PC-9 (cell line): ENCODE measurements around the gene SNX27. TPM values are rescaled to one million over a fixed set of nuclear protein-coding genes. Genes with fewer than 3 reads are reported as not detected.

ENCODE experiments used
- BruUV-seq: library from RNA; stranded (reverse); fragments of 400-500 nt; replicated peaks from 2 replicates; lab custom pipeline; 2021; lab: Mats Ljungman, UMichigan
- CTCF ChIA-PET: fragments of 300-600 bp; sonication (Branson Sonifier 250); formaldehyde crosslinking; loops from one replicate; lab custom pipeline; 2022; ENCODE audit warnings: antibody characterized with exemption; lab: Charles Lee
- POLR2A ChIA-PET: fragments of 300-600 bp; sonication (Branson Sonifier 250); formaldehyde crosslinking; loops from one replicate; lab custom pipeline; 2022; ENCODE audit warnings: antibody characterized with exemption; ENCODE audit not compliant: unreplicated experiment; lab: Charles Lee
- DNase-seq, 2 experiments: peaks; one replicate each; pipeline versions ENCODE4 v3.0.0 to v3.0.0-alpha.2; 2015 to 2022; ENCODE audit warnings: mixed read lengths in 1 of 2
- H2AFZ ChIP-seq: fragments of 200-600 bp; sonication (generic); 2 replicates; pipeline ENCODE4 v1.8.1; 2017; ENCODE audit warnings: antibody characterized with exemption
- H3F3A ChIP-seq: fragments of 200-600 bp; sonication (generic); 2 replicates; pipeline ENCODE4 v1.8.1; 2017; ENCODE audit warnings: antibody characterized with exemption, mild to moderate bottlenecking, low read depth; ENCODE audit not compliant: insufficient read depth
- H3K27ac ChIP-seq: fragments of 200-600 bp; sonication (generic); 2 replicates; pipeline ENCODE4 v1.6.1; 2016; ENCODE audit warnings: mixed run types
- H3K27me3 ChIP-seq: fragments of 200-600 bp; sonication (generic); 2 replicates; pipeline ENCODE4 v1.6.1; 2016; ENCODE audit warnings: low read depth, mixed run types; ENCODE audit not compliant: insufficient read depth
- H3K36me3 ChIP-seq: fragments of 200-600 bp; sonication (generic); 2 replicates; pipeline ENCODE4 v1.6.1; 2016; ENCODE audit warnings: low read depth, mixed run types
- H3K4me1 ChIP-seq: fragments of 200-600 bp; sonication (generic); replicated peaks from 2 replicates; pipeline ENCODE4 v1.6.1; 2016; ENCODE audit warnings: mixed run types; ENCODE audit not compliant: insufficient read depth
- H3K4me2 ChIP-seq: fragments of 200-600 bp; sonication (generic); 2 replicates; pipeline ENCODE4 v1.6.1; 2017; ENCODE audit warnings: mixed run types
- H3K4me3 ChIP-seq: fragments of 200-600 bp; sonication (generic); 2 replicates; pipeline ENCODE4 v1.6.1; 2016; ENCODE audit warnings: mixed run types
- H3K79me2 ChIP-seq: fragments of 200-600 bp; sonication (generic); 2 replicates; pipeline ENCODE4 v1.6.1; 2017; ENCODE audit warnings: low read depth, mixed run types
- H3K9me2 ChIP-seq: fragments of 200-600 bp; sonication (generic); 2 replicates; pipeline ENCODE4 v1.8.1; 2017; ENCODE audit warnings: mild to moderate bottlenecking; ENCODE audit not compliant: insufficient read depth
- H3K9me3 ChIP-seq: fragments of 200-600 bp; sonication (generic); 2 replicates; pipeline ENCODE4 v1.8.1; 2016; ENCODE audit warnings: low read depth; ENCODE audit not compliant: insufficient read depth
- H4K20me1 ChIP-seq: fragments of 200-600 bp; sonication (generic); 2 replicates; pipeline ENCODE4 v1.8.1; 2017; ENCODE audit not compliant: insufficient read depth
- EZH2 ChIP-seq: fragments of 200-600 bp; sonication (generic); IDR thresholded peaks from 2 replicates; pipeline ENCODE4 v1.8.0; 2017; ENCODE audit warnings: antibody characterized with exemption, low read depth
- intact Hi-C: fragments of 100-400 bp; cut with micrococcal nuclease; formaldehyde crosslinking; loops from one replicate; pipeline ENCODE4 v1.10.0; 2022; ENCODE audit not compliant: unreplicated experiment
- total RNA-seq: library from RNA; stranded (reverse); gene quantifications from 2 replicates; pipeline ENCODE4 v1.2.3, GENCODE V29; 2021
- TF ChIP-seq, protein P1 (sequence below): fragments of 200-600 bp; sonication (generic); conservative IDR thresholded peaks from 2 replicates; pipeline ENCODE4 v1.6.1; 2017; ENCODE audit warnings: mixed run types, antibody characterized with exemption, mild to moderate bottlenecking, moderate library complexity

The SNX27 gene
- total RNA-seq, 1 experiment from 2014 or later = 40.1 TPM

DNA sequence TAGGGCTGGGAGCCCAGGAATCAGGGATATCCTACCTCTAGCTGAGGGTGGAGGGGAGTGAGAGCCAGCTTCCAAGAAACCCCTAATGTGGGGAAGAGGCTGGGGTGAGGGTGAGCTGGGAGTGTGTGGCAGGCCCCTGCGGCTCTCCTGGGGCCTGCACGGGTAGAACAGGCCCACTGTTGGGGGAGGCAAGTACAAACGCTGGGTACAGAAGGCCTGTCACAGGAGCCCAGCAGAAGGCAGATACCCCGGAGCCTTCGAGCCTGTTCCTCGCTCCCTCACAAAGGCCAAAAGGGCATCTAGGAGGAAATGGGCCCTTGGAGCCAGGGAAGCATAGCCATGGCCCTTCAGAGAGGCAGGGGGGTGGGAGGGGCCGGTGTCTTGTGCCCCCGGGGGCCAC is 91.1 kb downstream of the SNX27 start:
- Histone ChIP-seq H3F3A (no peaks in the 10 kb centered on the region), H3K36me3 (no peaks in the 10 kb centered on the region), H3K27me3 (no peaks in the 10 kb centered on the region), H3K9me3 (no peaks in the 10 kb centered on the region), H3K4me1 (no peaks in the 10 kb centered on the region), H3K79me2 (no peaks in the 10 kb centered on the region), H3K27ac (no peak overlapping the region), H3K9me2 (no peaks in the 10 kb centered on the region), H4K20me1 (no peaks in the 10 kb centered on the region), H2AFZ (no peak overlapping the region), H3K4me2 (no peak overlapping the region), H3K4me3 (no peak overlapping the region)
- intact Hi-C loops = no loop called here
- BruUV-seq = no TSS peak
- no peak for DNase-seq
- CTCF ChIA-PET = no interaction called here
- TF ChIP-seq EZH2 = no peak
- TF ChIP-seq, protein P1, sequence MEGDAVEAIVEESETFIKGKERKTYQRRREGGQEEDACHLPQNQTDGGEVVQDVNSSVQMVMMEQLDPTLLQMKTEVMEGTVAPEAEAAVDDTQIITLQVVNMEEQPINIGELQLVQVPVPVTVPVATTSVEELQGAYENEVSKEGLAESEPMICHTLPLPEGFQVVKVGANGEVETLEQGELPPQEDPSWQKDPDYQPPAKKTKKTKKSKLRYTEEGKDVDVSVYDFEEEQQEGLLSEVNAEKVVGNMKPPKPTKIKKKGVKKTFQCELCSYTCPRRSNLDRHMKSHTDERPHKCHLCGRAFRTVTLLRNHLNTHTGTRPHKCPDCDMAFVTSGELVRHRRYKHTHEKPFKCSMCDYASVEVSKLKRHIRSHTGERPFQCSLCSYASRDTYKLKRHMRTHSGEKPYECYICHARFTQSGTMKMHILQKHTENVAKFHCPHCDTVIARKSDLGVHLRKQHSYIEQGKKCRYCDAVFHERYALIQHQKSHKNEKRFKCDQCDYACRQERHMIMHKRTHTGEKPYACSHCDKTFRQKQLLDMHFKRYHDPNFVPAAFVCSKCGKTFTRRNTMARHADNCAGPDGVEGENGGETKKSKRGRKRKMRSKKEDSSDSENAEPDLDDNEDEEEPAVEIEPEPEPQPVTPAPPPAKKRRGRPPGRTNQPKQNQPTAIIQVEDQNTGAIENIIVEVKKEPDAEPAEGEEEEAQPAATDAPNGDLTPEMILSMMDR = no peak
- POLR2A ChIA-PET = no interaction called here

DNA sequence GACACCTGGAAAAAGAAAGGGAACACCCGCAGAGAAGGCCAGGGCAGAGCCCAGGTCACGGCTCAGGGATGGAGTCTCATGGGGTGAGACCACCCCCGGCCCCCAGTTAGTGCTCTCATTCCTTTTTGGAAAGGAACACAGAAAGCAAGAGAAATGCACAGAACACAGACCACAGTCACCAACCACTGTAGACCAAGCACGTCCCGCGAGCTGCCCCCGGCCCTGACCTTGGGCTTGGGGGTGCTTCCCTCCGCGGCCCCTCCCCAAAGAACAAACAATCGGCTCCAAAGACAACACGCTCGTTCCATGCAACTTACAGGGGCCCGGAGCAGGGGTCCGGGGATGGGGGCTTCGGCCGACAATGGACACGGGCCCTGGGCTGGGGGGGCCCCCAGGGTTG is 92.0 kb downstream of the SNX27 start:
- no peak for DNase-seq
- Histone ChIP-seq H3K9me2 (no peaks in the 10 kb centered on the region), H3K36me3 (no peaks in the 10 kb centered on the region), H3K4me1 (no peaks in the 10 kb centered on the region), H3K79me2 (no peaks in the 10 kb centered on the region), H3K9me3 (no peaks in the 10 kb centered on the region), H2AFZ (no peak overlapping the region), H3K27ac (no peak overlapping the region), H3K4me2 (no peak overlapping the region), H3K27me3 (no peaks in the 10 kb centered on the region), H4K20me1 (no peaks in the 10 kb centered on the region), H3F3A (no peaks in the 10 kb centered on the region), H3K4me3 (no peak overlapping the region)
- intact Hi-C loops = no loop called here
- BruUV-seq = no TSS peak
- TF ChIP-seq EZH2 = no peak
- TF ChIP-seq, protein P1 = no peak
- ChIA-PET CTCF (no interaction called here), POLR2A (no interaction called here)

DNA sequence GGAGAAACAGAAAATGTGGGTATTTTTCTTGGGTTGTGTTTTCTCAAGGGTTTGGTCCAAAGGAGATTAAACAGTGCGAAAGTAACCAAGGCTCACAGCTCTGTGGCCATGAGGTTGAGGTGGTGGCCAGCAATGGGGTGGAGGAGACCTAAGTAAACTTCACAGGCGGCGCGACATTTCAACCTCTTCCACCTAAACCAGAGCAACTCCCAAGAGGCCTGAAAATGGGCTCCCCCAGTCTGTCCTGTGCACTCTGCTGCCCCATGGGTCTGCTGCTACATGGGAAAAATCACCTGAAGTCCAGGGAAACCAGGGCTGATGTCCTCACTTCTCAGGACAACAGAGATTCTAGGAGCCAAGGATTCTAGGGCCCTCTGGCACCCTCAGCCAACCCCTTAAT is 92.4 kb downstream of the SNX27 start:
- DNase-seq = no peak
- no peaks in the 10 kb centered on the region for H3K4me1 ChIP-seq

More for the DNA sequence above, 92.4 kb downstream of the SNX27 start:
- no peak for TF ChIP-seq EZH2
- TF ChIP-seq, protein P1 = no peak
- Histone ChIP-seq H3K79me2 (no peaks in the 10 kb centered on the region), H3F3A (no peaks in the 10 kb centered on the region), H3K9me3 (no peaks in the 10 kb centered on the region), H3K4me2 (no peak overlapping the region), H3K4me3 (no peak overlapping the region), H3K27ac (no peak overlapping the region), H3K36me3 (no peaks in the 10 kb centered on the region), H3K9me2 (no peaks in the 10 kb centered on the region), H4K20me1 (no peaks in the 10 kb centered on the region), H2AFZ (no peak overlapping the region), H3K27me3 (no peaks in the 10 kb centered on the region)
- ChIA-PET POLR2A (no interaction called here), CTCF (no interaction called here)
- BruUV-seq = no TSS peak
- intact Hi-C loops = no loop called here
